ENCODE measurements around the gene MPRIP.

- no peak for TF ChIP-seq CTCF (IDR thresholded peaks at IDR 0.05)
- TF ChIP-seq POLR2A (IDR thresholded peaks at IDR 0.05) = no peak
- no peak for TF ChIP-seq POLR2AphosphoS5 (IDR thresholded peaks at IDR 0.05)
Measured at GRCh38 chr17:17126131-17127110, 84.2 kb downstream of the MPRIP start.
